Natural killer cell (primary cell): ENCODE data around the gene NEK9. TPM values are rescaled to one million over a fixed set of nuclear protein-coding genes. Genes with fewer than 3 reads are reported as not detected.

Experiments
- ATAC-seq, 3 donors: fragments of 150-1000 bp in 2 of 3; fragments of 200-7000 bp in 1 of 3; cut with Tn5 transposase; 1 replicate in 1 of 3; 2 replicates in 2 of 3; pipeline ENCODE4 v1.10.0; 2021; ENCODE audit warnings: mild to moderate bottlenecking in 2 of 3, moderate library complexity in 2 of 3
- DNase-seq, 2 donors: peaks; one replicate each; pipeline versions ENCODE4 v3.0.0 to v3.0.0-alpha.2; 2013 to 2021; ENCODE audit warnings: mixed read lengths in 1 of 2
- H3K27ac ChIP-seq: one replicate; pipeline ENCODE4 v1.5.1; 2013; ENCODE audit warnings: mild to moderate bottlenecking, low read length
- H3K27me3 ChIP-seq: one replicate; pipeline ENCODE4 v1.6.1; 2013; ENCODE audit warnings: low read length; ENCODE audit not compliant: control insufficient read depth, insufficient read depth
- H3K36me3 ChIP-seq: one replicate; pipeline ENCODE4 v1.6.1; 2013; ENCODE audit warnings: low read length; ENCODE audit not compliant: control insufficient read depth, insufficient read depth
- H3K4me1 ChIP-seq: one replicate; pipeline ENCODE4 v1.6.1; 2013; ENCODE audit warnings: low read length; ENCODE audit not compliant: control insufficient read depth, insufficient read depth
- H3K4me3 ChIP-seq: one replicate; pipeline ENCODE4 v1.5.1; 2013; ENCODE audit warnings: low read length
- H3K9me3 ChIP-seq: one replicate; pipeline ENCODE4 v1.6.1; 2013; ENCODE audit warnings: low read length; ENCODE audit not compliant: control insufficient read depth, insufficient read depth
- H3K27ac Mint-ChIP-seq, 2 donors: one replicate each; pipeline ENCODE4 v1.8.0; 2022; ENCODE audit warnings: mild to moderate bottlenecking in 2 of 2, mixed read lengths in 2 of 2, moderate library complexity in 1 of 2
- H3K27me3 Mint-ChIP-seq, 2 donors: one replicate each; pipeline ENCODE4 v1.8.0; 2022; ENCODE audit warnings: low read depth in 2 of 2, mixed read lengths in 2 of 2
- H3K36me3 Mint-ChIP-seq: one replicate; pipeline ENCODE4 v1.8.0; 2022; ENCODE audit warnings: mixed read lengths
- H3K4me1 Mint-ChIP-seq, 2 donors: one replicate each; pipeline ENCODE4 v1.8.0; 2022; ENCODE audit warnings: mixed read lengths in 2 of 2
- H3K4me3 Mint-ChIP-seq: one replicate; pipeline ENCODE4 v1.8.0; 2022; ENCODE audit warnings: mild to moderate bottlenecking, moderate library complexity, mixed read lengths
- H3K9me3 Mint-ChIP-seq, 2 donors: one replicate each; pipeline ENCODE4 v1.8.0; 2022; ENCODE audit warnings: mixed read lengths in 2 of 2
- WGBS: methylation state at CpG from one replicate; pipeline ENCODE4 v1.1.7; 2013; ENCODE audit warnings: missing lambda C conversion rate; ENCODE audit not compliant: insufficient coverage; 5-methylcytosine and 5-hydroxymethylcytosine counted together
- intact Hi-C: fragments of 100-400 bp; cut with micrococcal nuclease; formaldehyde crosslinking; loops from one replicate; pipeline ENCODE4 v1.14.2; 2022
- total RNA-seq, 4 donors: library from RNA; stranded (reverse); fragments of 120-200 nt in 1 of 4; gene quantifications; one replicate each; pipeline versions ENCODE4 v1.2.3 to v1.2.4, GENCODE V29; 2013 to 2022
- TF ChIP-seq, protein P1 (sequence below): fragments of 200-600 bp; IDR thresholded peaks from one replicate; pipeline ENCODE4 v1.8.0; 2022; ENCODE audit warnings: antibody characterized with exemption

Gene NEK9
- total RNA-seq, 3 donors from 2014 or later (not counting 1 experiment from before 2014, with no cell fraction given), result 64.4 to 78.7 (median 74.4) TPM

DNA sequence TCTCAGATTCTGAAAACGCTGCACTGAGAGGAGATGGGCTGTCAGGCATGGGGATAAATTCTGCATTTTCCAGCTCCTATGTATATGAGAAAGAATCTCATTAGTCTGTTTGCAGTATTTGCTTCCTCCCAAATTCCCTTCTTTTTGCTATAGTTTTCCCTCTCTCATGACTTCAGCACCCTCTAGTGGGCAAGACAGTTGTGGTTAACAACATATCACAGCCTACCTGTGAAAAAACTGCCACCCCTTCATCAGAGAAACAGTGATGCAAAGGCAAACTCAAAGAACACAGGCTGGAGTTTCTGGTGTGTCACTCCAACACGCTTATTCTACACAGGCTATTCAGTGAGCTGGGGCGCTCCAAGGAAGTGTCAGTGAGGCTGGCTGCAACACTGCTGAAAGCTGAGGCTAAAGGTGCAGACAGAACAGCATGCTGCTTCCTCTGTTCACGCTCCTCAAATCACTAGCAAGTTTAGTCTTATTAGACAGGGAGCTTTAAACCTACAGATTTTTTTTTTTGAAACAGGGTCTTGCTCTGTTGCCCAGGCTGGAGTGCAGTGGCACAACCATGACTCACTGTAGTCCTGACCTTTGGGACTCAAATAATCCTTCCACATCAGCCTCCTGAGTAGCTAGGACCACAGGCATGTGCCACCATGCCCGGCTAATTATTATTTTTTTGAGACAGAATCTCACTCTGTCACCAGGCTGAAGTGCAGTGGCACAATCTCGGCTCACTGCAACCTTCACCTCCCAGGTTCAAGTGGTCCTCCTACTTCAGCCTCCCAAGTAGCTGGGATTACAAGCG lies 38.1 kb downstream of the NEK9 start:
- DNase-seq, result peak in 1 of 2 donors; percentile 75
- H3K27ac Mint-ChIP-seq, result no peak overlapping the region

DNA sequence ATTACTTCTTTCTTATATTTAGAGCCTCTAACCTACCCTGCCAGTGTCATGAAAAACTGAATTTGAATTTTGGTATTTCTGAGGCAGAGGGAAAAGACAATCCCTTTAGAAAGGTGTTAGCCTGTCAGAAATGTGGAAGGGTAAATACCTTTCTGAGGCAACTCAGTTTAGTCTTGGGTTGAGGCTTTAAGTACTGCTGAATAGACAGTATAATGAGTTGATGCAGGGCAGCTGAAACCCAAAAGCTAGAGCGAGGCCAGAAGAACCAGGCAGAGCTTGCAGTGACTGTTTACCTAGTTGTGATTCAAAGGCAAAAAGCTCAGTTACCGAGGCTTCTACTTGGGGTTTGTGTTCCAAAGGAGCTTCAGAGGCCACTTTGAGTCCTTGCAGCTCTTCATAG lies 38.7 kb downstream of the NEK9 start:
- no peak for DNase-seq
- no peaks in the 10 kb centered on the region for H3K4me1 Mint-ChIP-seq
- H3K27ac Mint-ChIP-seq, result no peak overlapping the region
- no peak overlapping the region for H3K4me3 ChIP-seq
- 95% methylated on average over 2 of the region's 2 CpGs for WGBS
- intact Hi-C loops, result loop anchor here (1.0 kb wide), 4 partner anchors 142 to 479 kb away; no protein-coding TSS in a partner anchor
- TF ChIP-seq, protein P1, sequence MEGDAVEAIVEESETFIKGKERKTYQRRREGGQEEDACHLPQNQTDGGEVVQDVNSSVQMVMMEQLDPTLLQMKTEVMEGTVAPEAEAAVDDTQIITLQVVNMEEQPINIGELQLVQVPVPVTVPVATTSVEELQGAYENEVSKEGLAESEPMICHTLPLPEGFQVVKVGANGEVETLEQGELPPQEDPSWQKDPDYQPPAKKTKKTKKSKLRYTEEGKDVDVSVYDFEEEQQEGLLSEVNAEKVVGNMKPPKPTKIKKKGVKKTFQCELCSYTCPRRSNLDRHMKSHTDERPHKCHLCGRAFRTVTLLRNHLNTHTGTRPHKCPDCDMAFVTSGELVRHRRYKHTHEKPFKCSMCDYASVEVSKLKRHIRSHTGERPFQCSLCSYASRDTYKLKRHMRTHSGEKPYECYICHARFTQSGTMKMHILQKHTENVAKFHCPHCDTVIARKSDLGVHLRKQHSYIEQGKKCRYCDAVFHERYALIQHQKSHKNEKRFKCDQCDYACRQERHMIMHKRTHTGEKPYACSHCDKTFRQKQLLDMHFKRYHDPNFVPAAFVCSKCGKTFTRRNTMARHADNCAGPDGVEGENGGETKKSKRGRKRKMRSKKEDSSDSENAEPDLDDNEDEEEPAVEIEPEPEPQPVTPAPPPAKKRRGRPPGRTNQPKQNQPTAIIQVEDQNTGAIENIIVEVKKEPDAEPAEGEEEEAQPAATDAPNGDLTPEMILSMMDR, result no peak
- H3K9me3 ChIP-seq, result no peaks in the 10 kb centered on the region
- no peak overlapping the region for H3K27ac ChIP-seq
- no peak overlapping the region for H3K4me3 Mint-ChIP-seq
- H3K27me3 Mint-ChIP-seq, result no peaks in the 10 kb centered on the region
- H3K9me3 Mint-ChIP-seq, result no peaks in the 10 kb centered on the region
- H3K36me3 ChIP-seq, result peaks cover 70% of the 10 kb centered on the region
- H3K4me1 ChIP-seq, result no peaks in the 10 kb centered on the region
- H3K27me3 ChIP-seq, result no peaks in the 10 kb centered on the region
- H3K36me3 Mint-ChIP-seq, result no peaks in the 10 kb centered on the region
- no peak for ATAC-seq

More for the DNA sequence above, 38.1 kb downstream of the NEK9 start:
- Mint-ChIP-seq H3K9me3 (no peaks in the 10 kb centered on the region), H3K4me1 (no peaks in the 10 kb centered on the region), H3K4me3 (no peak overlapping the region), H3K27me3 (no peaks in the 10 kb centered on the region), H3K36me3 (no peaks in the 10 kb centered on the region)
- H3K4me1 ChIP-seq, result no peaks in the 10 kb centered on the region
- H3K27ac ChIP-seq, result no peak overlapping the region
- WGBS, result 86% methylated on average over 7 of the region's 7 CpGs
- H3K9me3 ChIP-seq, result no peaks in the 10 kb centered on the region
- intact Hi-C loops, result loop anchor here (1.0 kb wide), 4 partner anchors 142 to 479 kb away; no protein-coding TSS in a partner anchor
- H3K36me3 ChIP-seq, result peaks cover 66% of the 10 kb centered on the region
- H3K4me3 ChIP-seq, result no peak overlapping the region
- peak; percentile 55 to 77 (median 76) for ATAC-seq
- H3K27me3 ChIP-seq, result no peaks in the 10 kb centered on the region
- TF ChIP-seq, protein P1, result peak; percentile 70

DNA sequence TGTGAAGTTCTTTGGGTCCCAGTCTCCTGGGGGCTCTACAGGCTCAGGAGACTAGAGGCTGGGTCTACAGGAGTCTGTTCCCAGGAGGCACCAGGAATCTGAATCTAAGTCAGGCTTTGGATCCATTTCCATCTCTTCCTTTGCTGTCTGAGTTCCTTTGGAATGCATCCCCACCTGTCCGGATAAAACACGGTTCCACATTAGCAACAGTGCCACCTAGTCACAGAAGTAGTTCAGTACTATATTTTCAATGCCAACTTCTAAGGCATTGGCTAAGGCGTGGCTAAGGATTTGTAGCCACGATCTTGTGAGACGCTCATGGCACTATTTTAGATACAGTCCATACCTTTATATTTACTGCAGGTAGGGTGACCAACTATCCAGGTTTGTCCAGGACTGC lies 42.3 kb downstream of the NEK9 start:
- TF ChIP-seq, protein P1, result no peak
- H3K27me3 Mint-ChIP-seq, result no peaks in the 10 kb centered on the region
- H3K9me3 ChIP-seq, result no peaks in the 10 kb centered on the region
- ATAC-seq (no peak), DNase-seq (no peak)
- H3K4me1 ChIP-seq, result no peaks in the 10 kb centered on the region
- 99% methylated on average over 5 of the region's 5 CpGs for WGBS
- peaks cover 62% of the 10 kb centered on the region for H3K36me3 ChIP-seq
- H3K27ac Mint-ChIP-seq, result no peak overlapping the region
- no peaks in the 10 kb centered on the region for H3K27me3 ChIP-seq
- no peaks in the 10 kb centered on the region for H3K36me3 Mint-ChIP-seq
- H3K9me3 Mint-ChIP-seq, result no peaks in the 10 kb centered on the region
- H3K27ac ChIP-seq, result no peak overlapping the region
- H3K4me3 ChIP-seq, result no peak overlapping the region
- intact Hi-C loops, result no loop called here
- no peak overlapping the region for H3K4me3 Mint-ChIP-seq
- H3K4me1 Mint-ChIP-seq, result no peaks in the 10 kb centered on the region
